GM19193 (cell line): ENCODE measurements around the gene FBXO24.
A peak's percentile ranks its signal among the peaks of the same experiment; 100 is the strongest.

Experiments
- POLR2A ChIP-seq: IDR thresholded peaks from 4 replicates; pipeline ENCODE4 v1.6.1; 2011; ENCODE audit not compliant: insufficient read depth, insufficient read length; ENCODE audit errors: extremely low read depth

Gene FBXO24

DNA sequence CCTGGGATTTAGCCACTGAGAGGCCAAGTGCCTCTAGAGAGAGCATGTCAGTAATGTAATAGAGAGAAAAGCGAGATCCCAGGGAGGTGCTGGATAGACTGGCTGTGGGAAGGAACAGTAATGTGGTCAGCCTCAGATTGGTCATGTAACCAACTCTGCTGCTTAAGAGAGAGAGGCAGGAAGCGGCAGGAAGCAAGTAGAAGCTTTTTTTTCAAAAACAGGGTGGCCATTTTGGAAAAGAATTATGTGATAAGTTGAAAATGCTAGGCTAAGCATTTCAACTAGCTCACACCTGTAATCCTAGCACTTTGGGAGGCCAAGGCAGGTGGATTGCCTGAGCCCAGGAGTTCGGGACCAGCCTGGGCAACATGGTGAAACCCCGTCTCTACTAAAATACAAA lies 12.3 kb downstream of the FBXO24 start:
- no peak for TF ChIP-seq POLR2A

DNA sequence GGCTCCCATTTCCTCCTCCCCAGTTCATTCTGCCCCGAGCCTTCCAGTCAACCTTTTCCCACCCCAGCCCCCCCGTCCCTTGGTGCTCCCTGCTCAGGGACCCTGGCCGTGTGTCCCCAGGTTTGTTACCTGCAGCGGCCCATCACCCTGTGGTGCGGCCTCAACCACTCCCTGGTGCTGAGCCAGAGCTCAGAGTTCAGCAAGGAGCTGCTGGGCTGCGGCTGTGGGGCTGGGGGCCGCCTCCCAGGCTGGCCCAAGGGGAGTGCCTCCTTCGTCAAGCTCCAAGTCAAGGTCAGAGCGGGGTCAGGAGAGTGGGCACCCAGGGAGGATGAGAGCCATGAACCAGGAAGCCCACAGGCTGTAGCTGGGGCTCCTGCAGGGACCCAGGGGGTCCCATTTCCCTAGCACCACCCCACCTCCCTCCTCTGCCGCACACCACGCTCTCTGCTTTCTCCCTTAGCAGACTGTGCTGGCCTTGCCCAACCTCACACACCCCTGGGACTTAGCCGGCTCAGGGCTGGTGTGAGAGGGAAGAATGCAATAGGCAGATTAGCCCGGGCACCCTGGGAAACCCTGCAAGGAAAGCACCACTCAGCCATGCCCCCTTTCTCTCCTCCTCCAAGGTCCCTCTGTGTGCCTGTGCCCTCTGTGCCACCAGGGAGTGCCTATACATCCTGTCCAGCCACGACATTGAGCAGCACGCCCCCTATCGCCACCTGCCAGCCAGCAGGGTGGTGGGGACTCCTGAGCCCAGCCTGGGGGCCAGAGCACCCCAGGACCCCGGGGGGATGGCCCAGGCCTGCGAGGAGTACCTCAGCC lies 14.0 kb downstream of the FBXO24 start:
- TF ChIP-seq POLR2A: no peak

DNA sequence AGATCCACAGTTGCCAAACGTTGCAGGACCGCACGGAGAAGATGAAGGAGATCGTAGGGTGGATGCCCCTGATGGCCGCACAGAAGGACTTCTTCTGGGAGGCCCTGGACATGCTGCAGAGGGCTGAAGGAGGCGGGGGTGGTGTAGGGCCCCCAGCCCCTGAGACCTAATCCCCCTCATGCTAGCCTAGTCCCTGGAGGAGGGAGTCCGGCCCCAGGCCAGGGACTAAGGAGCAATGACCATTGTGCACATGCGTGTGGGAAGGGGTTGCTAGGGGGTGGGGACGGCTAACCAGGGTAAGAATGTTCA lies 14.6 kb downstream of the FBXO24 start:
- no peak for TF ChIP-seq POLR2A

DNA sequence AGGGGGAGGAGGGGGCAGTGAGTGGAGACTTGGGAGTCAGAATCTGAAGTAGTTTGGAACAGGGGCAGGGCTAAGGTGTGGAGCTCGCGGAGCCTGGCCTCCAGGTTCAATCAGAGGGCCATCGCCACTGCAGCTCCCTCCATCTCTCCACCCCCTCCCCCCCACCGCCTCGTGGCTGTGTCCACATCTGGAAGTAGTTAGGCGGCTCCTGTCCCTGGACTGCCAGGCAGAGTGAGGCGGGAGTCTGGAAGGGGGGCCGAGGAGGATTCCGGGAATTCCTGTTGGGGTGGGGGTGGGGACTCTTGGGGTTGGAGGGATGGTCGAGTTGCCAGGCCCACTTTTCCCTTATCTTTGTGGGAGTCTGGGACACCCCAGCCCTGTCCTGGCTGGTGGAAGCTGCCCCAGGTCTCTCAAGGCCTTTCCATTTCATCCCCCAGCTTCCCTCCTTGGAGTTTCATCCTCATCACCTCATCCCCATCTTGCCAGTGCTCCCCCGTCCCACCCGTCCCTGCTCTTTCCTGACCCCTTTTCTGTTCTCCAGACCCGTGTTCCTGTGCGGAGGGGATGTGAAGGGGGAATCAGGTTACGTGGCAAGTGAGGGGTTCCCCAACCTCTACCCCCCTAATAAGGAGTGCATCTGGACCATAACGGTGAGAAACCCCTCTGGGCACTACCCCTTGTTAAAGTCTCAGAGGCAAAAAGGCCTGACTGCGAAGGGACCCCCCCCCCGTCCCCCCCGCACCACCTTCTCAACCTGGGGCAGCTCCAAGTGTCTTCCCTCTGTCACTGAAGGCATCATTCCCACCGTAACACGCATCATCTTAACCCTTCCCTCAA lies 17.0 kb downstream of the FBXO24 start:
- no peak for TF ChIP-seq POLR2A

DNA sequence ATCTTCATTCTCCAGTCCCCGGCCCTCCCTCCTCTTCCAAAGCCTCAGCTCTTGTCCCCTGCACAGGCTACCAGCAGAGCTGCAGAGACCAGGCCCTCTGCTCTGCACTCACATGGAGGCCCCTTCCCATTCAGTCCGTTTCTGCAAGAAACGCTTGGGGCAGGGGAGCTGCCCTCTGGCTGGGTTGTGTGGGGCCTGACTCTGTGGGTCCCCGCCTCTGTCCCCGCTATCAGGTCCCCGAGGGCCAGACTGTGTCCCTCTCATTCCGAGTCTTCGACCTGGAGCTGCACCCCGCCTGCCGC lies 17.5 kb downstream of the FBXO24 start:
- TF ChIP-seq POLR2A: no peak

DNA sequence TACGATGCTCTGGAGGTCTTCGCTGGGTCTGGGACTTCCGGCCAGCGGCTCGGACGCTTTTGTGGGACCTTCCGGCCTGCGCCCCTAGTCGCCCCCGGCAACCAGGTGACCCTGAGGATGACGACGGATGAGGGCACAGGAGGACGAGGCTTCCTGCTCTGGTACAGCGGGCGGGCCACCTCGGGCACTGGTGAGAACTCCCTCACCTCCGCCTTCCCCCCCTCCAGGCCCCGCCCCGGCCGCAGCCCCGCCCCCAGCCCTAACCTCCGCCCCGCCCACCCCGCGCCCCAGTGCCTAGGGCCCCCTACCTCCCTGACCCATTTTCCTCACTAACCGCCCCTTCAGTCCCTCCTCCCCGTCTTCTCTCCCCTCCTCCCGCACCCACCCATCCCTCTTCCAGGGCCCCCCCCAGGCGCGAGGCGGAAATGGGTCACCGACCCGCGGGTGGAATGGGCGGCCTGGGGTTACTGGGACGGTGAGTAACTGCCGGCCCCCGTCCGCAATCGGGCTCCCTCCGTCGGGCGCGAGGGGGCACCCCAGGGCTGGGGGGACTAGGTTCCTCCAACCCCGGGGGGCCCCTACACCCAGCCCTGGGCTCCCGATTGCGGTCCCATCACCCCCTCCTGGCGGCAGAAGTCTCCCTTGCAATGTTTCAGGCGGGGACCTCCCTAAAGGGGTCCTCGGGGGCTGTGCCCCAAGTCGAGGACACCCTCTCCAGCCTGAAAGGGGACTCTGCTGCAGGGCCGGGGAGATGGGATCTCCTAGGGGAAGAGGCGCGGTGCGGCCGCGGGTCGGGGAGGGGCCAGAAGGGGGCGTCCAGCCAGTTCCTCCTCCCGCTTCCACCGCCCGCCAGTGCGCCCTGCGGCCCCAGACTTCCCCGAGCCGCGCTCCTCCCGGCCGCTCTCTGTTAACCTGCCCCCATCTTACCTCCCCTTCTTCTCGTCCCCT lies 18.2 kb downstream of the FBXO24 start:
- no peak for TF ChIP-seq POLR2A

DNA sequence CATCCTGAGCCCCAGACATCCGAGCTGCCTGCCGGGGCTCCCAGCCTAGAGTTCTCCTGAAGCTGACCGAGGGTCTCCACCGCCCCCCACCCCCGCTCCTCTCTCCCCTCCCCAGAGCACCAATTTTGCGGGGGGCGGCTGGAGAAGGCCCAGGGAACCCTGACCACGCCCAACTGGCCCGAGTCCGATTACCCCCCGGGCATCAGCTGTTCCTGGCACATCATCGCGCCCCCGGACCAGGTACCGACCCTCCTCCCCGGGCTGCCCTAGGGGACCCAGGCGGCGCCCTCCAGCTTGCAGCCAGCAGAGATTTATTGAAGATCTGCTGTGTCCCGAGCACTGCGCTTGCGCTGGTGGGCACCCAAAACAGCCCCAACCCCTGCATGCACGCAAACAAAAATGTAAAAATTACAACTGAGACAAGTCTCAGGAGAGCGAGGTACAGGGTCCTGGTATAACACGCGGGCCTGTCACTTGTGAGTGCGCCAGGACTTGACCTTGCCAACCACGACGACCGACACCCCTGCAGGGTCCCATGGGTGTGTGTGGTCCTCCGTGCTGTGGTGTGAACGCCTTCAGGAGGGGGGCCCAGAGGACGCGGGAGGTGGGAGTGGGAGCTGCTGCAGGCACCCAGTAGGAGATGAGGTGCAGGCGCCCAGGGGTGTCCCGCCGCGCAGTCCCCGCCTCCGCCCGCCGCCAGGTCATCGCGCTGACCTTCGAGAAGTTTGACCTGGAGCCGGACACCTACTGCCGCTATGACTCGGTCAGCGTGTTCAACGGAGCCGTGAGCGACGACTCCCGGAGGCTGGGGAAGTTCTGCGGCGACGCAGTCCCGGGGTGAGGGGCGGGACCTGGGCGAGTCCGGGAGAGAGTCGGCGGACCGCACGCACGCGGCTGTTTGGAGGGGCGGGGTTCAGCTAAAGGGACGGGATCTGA lies 19.1 kb downstream of the FBXO24 start:
- no peak for TF ChIP-seq POLR2A

DNA sequence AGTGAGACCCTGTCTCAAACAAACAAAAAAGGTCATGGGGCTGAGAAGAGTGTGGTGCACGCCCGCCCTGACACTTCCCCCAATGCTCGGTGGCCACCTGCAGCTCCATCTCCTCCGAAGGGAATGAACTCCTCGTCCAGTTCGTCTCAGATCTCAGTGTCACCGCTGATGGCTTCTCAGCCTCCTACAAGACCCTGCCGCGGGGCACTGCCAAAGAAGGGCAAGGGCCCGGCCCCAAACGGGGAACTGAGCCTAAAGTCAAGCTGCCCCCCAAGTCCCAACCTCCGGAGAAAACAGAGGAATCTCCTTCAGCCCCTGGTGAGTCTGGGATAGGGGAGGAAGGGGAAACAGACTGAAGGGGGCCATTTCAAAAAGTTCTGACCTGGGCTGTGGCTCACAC lies 20.2 kb downstream of the FBXO24 start:
- TF ChIP-seq POLR2A: no peak

DNA sequence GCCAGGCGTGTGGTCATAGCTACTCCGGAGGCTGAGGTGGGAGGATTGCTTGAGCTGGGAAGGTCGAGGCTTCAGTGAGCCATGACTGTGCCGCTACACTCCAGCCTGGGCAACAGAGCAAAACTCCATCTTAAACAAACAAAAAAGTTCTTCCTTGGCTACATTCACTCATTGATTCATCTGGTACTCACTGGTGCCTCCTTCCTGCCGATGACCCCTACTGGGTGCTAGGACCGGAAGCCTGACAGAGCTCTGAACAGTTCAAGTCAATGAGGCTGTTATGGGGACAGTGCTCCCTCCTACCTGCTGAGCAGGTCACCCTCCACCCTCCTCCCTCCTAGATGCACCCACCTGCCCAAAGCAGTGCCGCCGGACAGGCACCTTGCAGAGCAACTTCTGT lies 21.0 kb downstream of the FBXO24 start:
- no peak for TF ChIP-seq POLR2A

DNA sequence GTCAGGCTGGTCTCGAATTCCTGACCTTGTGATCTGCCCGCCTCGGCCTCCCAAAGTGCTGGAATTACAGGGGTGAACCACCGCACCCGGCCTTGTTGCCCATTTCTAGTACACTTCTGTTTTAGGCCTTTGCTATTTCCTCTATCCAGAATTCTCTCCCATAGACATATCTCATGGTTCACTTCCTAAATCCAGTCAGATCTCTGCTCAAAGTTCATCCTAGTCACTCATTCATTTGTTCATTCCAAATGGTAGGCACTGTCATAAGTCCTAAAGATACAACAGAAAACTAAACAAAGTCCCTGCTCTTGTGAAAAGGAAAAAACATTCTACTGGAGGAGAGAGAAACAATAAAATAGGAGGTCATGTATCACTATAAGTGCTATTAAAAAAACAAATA lies 23.8 kb downstream of the FBXO24 start:
- TF ChIP-seq POLR2A: no peak

DNA sequence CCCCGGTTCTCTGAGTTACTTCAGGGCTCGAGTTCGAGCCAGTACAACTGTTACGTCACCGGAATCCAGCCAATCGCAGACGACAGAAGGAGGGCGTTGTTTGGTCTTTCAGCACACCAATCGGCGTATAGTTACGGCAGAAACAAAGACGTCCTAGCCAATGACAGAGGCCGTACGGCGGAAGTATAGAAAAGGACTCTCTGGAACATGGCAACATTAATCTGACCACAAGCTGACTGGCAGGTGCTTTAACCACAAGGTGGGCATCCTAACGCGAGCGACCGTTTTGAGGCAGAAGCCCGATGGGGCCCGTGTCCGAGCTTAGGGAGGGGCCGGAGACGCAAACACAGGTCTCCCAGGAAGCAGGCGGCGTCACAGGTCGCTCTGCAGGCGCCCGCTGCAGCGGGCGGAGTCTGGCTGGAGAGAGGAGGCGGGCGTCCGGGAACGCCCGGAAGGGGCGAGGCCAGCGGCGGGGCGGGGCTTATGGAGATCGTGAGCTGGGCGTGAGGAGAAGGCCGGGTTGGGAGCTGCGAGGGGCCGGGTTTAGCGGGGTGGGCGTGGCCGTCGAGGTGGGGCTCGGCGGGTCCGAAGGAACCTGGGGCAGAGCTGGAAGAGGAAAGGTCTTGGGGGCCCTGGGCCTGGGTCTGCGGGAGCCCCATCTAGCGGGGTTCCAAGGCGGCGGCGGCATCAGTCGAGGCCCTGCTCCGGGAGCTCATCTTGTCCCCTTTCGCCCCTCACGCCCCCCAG lies 26.0 kb downstream of the FBXO24 start, which contains the start of gene MOSPD3:
Gene MOSPD3 (plus strand): TSS at position 558 of the 747 bp plus-strand sequence. CDS start 252 bp downstream, outside the sequence.
- peak; percentile 92 for TF ChIP-seq POLR2A

DNA sequence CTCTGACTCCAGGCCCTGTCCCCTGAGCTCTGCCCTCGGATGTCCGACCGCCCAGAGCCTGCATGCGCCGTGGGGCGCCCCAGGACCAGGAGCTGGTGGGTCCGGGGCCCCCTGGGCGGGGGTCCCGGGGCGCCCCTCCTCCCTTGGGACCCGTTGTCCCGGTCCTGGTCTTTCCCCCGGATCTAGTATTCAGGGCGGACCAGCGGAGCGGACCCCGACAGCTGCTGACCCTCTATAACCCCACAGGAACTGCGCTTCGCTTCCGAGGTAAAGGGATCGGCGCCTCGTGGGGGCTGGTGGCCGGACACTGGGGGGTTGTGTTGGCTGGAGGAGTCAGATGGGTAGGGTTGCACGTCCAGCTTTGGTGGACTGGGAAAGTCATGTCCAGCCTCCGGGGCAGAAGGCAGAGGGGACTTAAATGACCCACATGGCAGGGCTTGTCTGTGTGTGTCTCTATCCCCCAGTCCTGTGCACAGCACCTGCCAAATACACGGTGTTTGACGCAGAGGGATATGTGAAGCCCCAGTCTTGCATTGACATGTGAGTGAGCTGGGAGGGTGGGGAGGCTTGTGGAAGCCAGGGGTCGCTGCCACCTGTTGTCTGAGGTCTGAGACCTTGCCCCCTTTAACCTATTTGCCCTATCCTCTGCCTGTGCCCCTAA lies 26.7 kb downstream of the FBXO24 start:
- TF ChIP-seq POLR2A: no peak
